ENCODE data around the gene EIF4G1. TPM values are rescaled to one million over a fixed set of nuclear protein-coding genes. Genes with fewer than 3 reads are reported as not detected.

Gene EIF4G1
- total and polyA plus RNA-seq, 2 donors (not counting 3 experiments of a cell fraction or from before 2014, with no cell fraction given): 355 to 532 TPM

DNA sequence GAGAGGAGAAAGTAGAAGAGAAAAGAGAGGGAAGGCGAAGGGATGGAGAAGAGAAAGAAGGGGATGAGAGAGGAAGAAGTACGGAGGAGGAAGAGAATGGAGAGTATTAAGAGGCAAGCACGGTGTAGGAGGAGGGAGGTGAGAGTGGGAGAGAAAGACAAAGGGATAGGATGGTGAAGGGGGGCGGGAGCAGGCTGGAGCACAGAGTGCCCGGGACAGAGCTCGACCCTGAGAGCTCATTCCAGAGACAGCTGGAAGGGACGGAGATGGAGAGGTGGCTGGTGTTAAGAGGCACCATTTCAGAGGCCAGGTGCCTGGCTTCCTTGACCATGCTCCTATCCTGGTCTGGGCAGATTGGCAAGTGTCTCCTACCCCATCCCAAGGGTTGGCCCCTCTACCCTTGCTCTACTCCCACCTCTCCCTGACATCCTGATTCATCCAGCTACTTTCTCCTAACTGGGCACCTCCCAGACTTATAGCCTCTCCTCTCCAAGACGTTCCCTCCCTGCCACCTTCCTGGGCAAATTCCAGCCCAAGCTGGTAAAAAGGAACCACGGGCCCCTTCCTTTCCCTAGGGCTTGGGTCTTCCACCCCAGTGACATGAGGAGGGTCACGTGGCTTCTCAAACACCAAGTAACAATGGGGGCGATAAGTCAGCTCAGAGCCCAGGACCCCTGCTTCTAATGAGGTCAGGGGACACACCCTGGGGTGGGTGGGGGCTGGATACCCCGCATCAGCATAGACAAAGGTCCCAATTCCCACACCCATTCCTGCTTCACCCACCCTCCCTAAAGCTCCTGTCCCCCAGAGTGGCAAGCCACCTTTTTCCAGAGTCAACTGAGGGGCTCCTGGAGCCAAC is 45.9 kb downstream of the EIF4G1 start:
- H2AFZ ChIP-seq (ENCODE audit: low read depth, low read length): no peak overlapping the region
- intact Hi-C loops (cut with micrococcal nuclease): no loop called here
- POLR2A ChIA-PET: no interaction called here
- BruUV-seq (replicated peaks): no TSS peak
- H3K79me2 ChIP-seq (ENCODE audit: control insufficient read depth, insufficient read depth, low read length): peaks cover 21% of the 10 kb centered on the region
- H4K20me1 ChIP-seq (replicated peaks; ENCODE audit: control insufficient read depth, extremely low read depth, insufficient read depth, low read length): no peaks in the 10 kb centered on the region
- no peak for FAIRE-seq
- TF ChIP-seq, protein P1, sequence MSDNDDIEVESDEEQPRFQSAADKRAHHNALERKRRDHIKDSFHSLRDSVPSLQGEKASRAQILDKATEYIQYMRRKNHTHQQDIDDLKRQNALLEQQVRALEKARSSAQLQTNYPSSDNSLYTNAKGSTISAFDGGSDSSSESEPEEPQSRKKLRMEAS (IDR thresholded peaks at IDR 0.05; ENCODE audit: insufficient read depth, insufficient read length): no peak
- TF ChIP-seq MYC (IDR thresholded peaks at IDR 0.05; ENCODE audit: low read depth, low read length) (no peak), EZH2 (IDR thresholded peaks at IDR 0.05; ENCODE audit: borderline replicate concordance, low read depth, low read length, severe bottlenecking) (no peak), GATA2 (IDR thresholded peaks at IDR 0.05; ENCODE audit: insufficient read depth, insufficient read length, low read depth, low read length) (no peak), POLR2AphosphoS5 (IDR thresholded peaks at IDR 0.05; ENCODE audit: insufficient read depth, low read depth, low read length) (no peak), FOS (IDR thresholded peaks at IDR 0.05; ENCODE audit: borderline replicate concordance, insufficient read depth, low read length) (no peak)
- TF ChIP-seq, protein P2, sequence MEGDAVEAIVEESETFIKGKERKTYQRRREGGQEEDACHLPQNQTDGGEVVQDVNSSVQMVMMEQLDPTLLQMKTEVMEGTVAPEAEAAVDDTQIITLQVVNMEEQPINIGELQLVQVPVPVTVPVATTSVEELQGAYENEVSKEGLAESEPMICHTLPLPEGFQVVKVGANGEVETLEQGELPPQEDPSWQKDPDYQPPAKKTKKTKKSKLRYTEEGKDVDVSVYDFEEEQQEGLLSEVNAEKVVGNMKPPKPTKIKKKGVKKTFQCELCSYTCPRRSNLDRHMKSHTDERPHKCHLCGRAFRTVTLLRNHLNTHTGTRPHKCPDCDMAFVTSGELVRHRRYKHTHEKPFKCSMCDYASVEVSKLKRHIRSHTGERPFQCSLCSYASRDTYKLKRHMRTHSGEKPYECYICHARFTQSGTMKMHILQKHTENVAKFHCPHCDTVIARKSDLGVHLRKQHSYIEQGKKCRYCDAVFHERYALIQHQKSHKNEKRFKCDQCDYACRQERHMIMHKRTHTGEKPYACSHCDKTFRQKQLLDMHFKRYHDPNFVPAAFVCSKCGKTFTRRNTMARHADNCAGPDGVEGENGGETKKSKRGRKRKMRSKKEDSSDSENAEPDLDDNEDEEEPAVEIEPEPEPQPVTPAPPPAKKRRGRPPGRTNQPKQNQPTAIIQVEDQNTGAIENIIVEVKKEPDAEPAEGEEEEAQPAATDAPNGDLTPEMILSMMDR (IDR thresholded peaks at IDR 0.05; ENCODE audit: extremely low read depth in 1 of 2, insufficient read depth in 1 of 2, low read depth in 1 of 2, low read length in 2 of 2): no peak
- no peak overlapping the region for H3K9ac ChIP-seq (replicated peaks; ENCODE audit: extremely low read depth, insufficient read depth, low read length)
- peak overlapping the region; percentile 36 for H3K4me2 ChIP-seq (ENCODE audit: insufficient read depth, low read length)
- H3K27me3 ChIP-seq (ENCODE audit: control insufficient read depth in 2 of 2, insufficient read depth in 2 of 2, low read length in 2 of 2): no peaks in the 10 kb centered on the region
- no peak for DNase-seq (ENCODE audit: low read depth, low spot score)
- H3K36me3 ChIP-seq (ENCODE audit: control insufficient read depth in 2 of 2, extremely low read depth in 1 of 2, insufficient read depth in 2 of 2, low read length in 2 of 2): peaks cover 0 to 5% of the 10 kb centered on the region in 2 experiments
- H3K4me3 ChIP-seq (replicated peaks in 1 of 3; ENCODE audit: insufficient read depth in 1 of 3, low read depth in 1 of 3, low read length in 3 of 3): no peak overlapping the region
- dilution Hi-C loops (cut with MboI; ENCODE audit: extremely low pct_ligation_motif_present, low sequenced_read_pairs): no loop called here
- peaks cover 14% of the 10 kb centered on the region for H3K4me1 ChIP-seq (ENCODE audit: control insufficient read depth, extremely low read depth, insufficient read depth, low read length)
- no peaks in the 10 kb centered on the region for H3K9me1 ChIP-seq (replicated peaks; ENCODE audit: control insufficient read depth, extremely low read depth, insufficient read depth, low read length)
- no peak overlapping the region for H3K27ac ChIP-seq (ENCODE audit: insufficient read depth, low read depth, low read length)
- CTCF ChIA-PET: interaction anchor here (1.2 to 2.9 kb wide), 6 partner anchors 11 to 181 kb away, joined by 3 to 17 read pairs (median 4); no protein-coding TSS in a partner anchor
- H3K9me3 ChIP-seq (replicated peaks; ENCODE audit: control insufficient read depth, insufficient read depth, low read length): no peaks in the 10 kb centered on the region
